Measurements from ENCODE around the gene GSTM2. TPM values are rescaled to one million over a fixed set of nuclear protein-coding genes. Genes with fewer than 3 reads are reported as not detected.

GSTM2 gene
- total and polyA plus RNA-seq, 7 donors: 4.9 to 139 (median 42.5) TPM

GRCh38 chr1:109641861-109642260 is 26.0 kb upstream of the GSTM2 start:
- TF ChIP-seq POLR2A (IDR thresholded peaks at IDR 0.05) (no peak), POLR2AphosphoS5 (IDR thresholded peaks at IDR 0.05) (no peak)
- Histone ChIP-seq H3K27me3 (no peaks in the 10 kb centered on the region), H3K4me1 (peaks cover 0 to 10% (median 8%) of the 10 kb centered on the region in 4 donors), H3K27ac (no peak overlapping the region), H3K36me3 (no peaks in the 10 kb centered on the region), H3K9me3 (no peaks in the 10 kb centered on the region), H3K4me3 (no peak overlapping the region)
- 77 to 89% methylated on average over 2 of the region's 2 CpGs for WGBS, 2 donors
- DNase-seq: peak; percentile 26
- intact Hi-C loops (cut with DNase I): loop anchor here (5.0 kb wide), 3 partner anchors 45 to 340 kb away; partner anchors contain the start of genes AHCYL1 and GSTM1

GRCh38 chr1:109642626-109643025 is 25.2 kb upstream of the GSTM2 start:
- TF ChIP-seq EP300 (IDR thresholded peaks at IDR 0.05) (no peak), POLR2A (IDR thresholded peaks at IDR 0.05) (no peak), CTCF (IDR thresholded peaks at IDR 0.05) (no peak), POLR2AphosphoS5 (IDR thresholded peaks at IDR 0.05) (no peak)
- no peak for DNase-seq
- no peaks in the 10 kb centered on the region for H3K27me3 ChIP-seq
- no peaks in the 10 kb centered on the region for H3K36me3 ChIP-seq
- peaks cover 0 to 10% (median 8%) of the 10 kb centered on the region in 4 donors for H3K4me1 ChIP-seq
- WGBS, 2 donors: 67 to 78% methylated on average over 3 of the region's 3 CpGs
- intact Hi-C loops (cut with DNase I): loop anchor here (5.0 kb wide), 3 partner anchors 45 to 340 kb away; partner anchors contain the start of genes AHCYL1 and GSTM1
- H3K9me3 ChIP-seq: no peaks in the 10 kb centered on the region
- no peak overlapping the region for H3K27ac ChIP-seq
- no peak overlapping the region for H3K4me3 ChIP-seq

GRCh38 chr1:109643385-109644230 is 24.2 kb upstream of the GSTM2 start:
- no peaks in the 10 kb centered on the region for H3K9me3 ChIP-seq
- TF ChIP-seq POLR2AphosphoS5 (IDR thresholded peaks at IDR 0.05): no peak
- peak; percentile 75 to 91 (median 86) for TF ChIP-seq CTCF (IDR thresholded peaks at IDR 0.05)
- H3K36me3 ChIP-seq: no peaks in the 10 kb centered on the region
- H3K4me3 ChIP-seq: peak overlapping the region in 1 of 4 donors; percentile 6
- peak overlapping the region in 1 of 4 donors; percentile 30 for H3K27ac ChIP-seq
- peaks cover 0 to 10% (median 8%) of the 10 kb centered on the region in 4 donors for H3K4me1 ChIP-seq
- 32 to 42% methylated on average over 32 of the region's 32 CpGs for WGBS, 2 donors
- no peaks in the 10 kb centered on the region for H3K27me3 ChIP-seq
- peak; percentile 92 for DNase-seq
- intact Hi-C loops (cut with DNase I): loop anchor here (5.0 kb wide), 3 partner anchors 44 to 339 kb away; partner anchors contain the start of genes AHCYL1 and GSTM1

GRCh38 chr1:109644670-109645069 is 23.2 kb upstream of the GSTM2 start:
- H3K9me3 ChIP-seq: no peaks in the 10 kb centered on the region
- peaks cover 0 to 10% (median 8%) of the 10 kb centered on the region in 4 donors for H3K4me1 ChIP-seq
- H3K4me3 ChIP-seq: no peak overlapping the region
- WGBS, 2 donors: 51 to 61% methylated on average over 10 of the region's 10 CpGs
- H3K27ac ChIP-seq: no peak overlapping the region
- no peaks in the 10 kb centered on the region for H3K36me3 ChIP-seq
- intact Hi-C loops (cut with DNase I): loop anchor here (5.0 kb wide), 3 partner anchors 43 to 338 kb away; partner anchors contain the start of genes AHCYL1 and GSTM1
- no peaks in the 10 kb centered on the region for H3K27me3 ChIP-seq
- no peak for TF ChIP-seq POLR2A (IDR thresholded peaks at IDR 0.05)
- TF ChIP-seq POLR2AphosphoS5 (IDR thresholded peaks at IDR 0.05): no peak
- TF ChIP-seq CTCF (IDR thresholded peaks at IDR 0.05): no peak
- no peak for TF ChIP-seq EP300 (IDR thresholded peaks at IDR 0.05)
- no peak for DNase-seq

GRCh38 chr1:109649491-109649914 is 18.4 kb upstream of the GSTM2 start:
- no peak for DNase-seq
- no peak overlapping the region for H3K4me3 ChIP-seq
- H3K36me3 ChIP-seq: no peaks in the 10 kb centered on the region
- H3K9me3 ChIP-seq: no peaks in the 10 kb centered on the region
- TF ChIP-seq POLR2A (IDR thresholded peaks at IDR 0.05) (no peak), POLR2AphosphoS5 (IDR thresholded peaks at IDR 0.05) (no peak), EP300 (IDR thresholded peaks at IDR 0.05) (no peak), CTCF (IDR thresholded peaks at IDR 0.05) (no peak)
- H3K27me3 ChIP-seq: no peaks in the 10 kb centered on the region
- intact Hi-C loops (cut with DNase I): no loop called here
- H3K27ac ChIP-seq: no peak overlapping the region
- H3K4me1 ChIP-seq: peaks cover 0 to 3% (median 2%) of the 10 kb centered on the region in 4 donors
- 66 to 72% methylated on average over 4 of the region's 4 CpGs for WGBS, 2 donors
